ENCODE measurements around the gene FBXO15. TPM values are rescaled to one million over a fixed set of nuclear protein-coding genes. Genes with fewer than 3 reads are reported as not detected.

FBXO15 gene
- total RNA-seq, 1 donor from 2014 or later, result 4.2 TPM

- H3K4me3 ChIP-seq, result no peak overlapping the region
- intact Hi-C loops (cut with DNase I), result no loop called here
- DNase-seq, result no peak
Observed at GRCh38 chr18:74115046-74115445, 32.6 kb downstream of the FBXO15 start.

GRCh38 chr18:74114116-74114515 is 33.5 kb downstream of the FBXO15 start:
- TF ChIP-seq, protein P1, sequence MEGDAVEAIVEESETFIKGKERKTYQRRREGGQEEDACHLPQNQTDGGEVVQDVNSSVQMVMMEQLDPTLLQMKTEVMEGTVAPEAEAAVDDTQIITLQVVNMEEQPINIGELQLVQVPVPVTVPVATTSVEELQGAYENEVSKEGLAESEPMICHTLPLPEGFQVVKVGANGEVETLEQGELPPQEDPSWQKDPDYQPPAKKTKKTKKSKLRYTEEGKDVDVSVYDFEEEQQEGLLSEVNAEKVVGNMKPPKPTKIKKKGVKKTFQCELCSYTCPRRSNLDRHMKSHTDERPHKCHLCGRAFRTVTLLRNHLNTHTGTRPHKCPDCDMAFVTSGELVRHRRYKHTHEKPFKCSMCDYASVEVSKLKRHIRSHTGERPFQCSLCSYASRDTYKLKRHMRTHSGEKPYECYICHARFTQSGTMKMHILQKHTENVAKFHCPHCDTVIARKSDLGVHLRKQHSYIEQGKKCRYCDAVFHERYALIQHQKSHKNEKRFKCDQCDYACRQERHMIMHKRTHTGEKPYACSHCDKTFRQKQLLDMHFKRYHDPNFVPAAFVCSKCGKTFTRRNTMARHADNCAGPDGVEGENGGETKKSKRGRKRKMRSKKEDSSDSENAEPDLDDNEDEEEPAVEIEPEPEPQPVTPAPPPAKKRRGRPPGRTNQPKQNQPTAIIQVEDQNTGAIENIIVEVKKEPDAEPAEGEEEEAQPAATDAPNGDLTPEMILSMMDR (IDR thresholded peaks at IDR 0.05), result no peak
- H3K27ac ChIP-seq, result no peak overlapping the region
- no peak overlapping the region for H3K4me3 ChIP-seq
- DNase-seq (no peak), ATAC-seq (no peak)
- no peaks in the 10 kb centered on the region for H3K27me3 ChIP-seq (ENCODE audit: low read depth)
- no peaks in the 10 kb centered on the region for H3K36me3 ChIP-seq
- H3K4me1 ChIP-seq, result no peaks in the 10 kb centered on the region
- intact Hi-C loops (cut with DNase I), result no loop called here
- H3K9me3 ChIP-seq, result peaks cover 14% of the 10 kb centered on the region

More at GRCh38 chr18:74115046-74115445, 32.6 kb downstream of the FBXO15 start:
- no peaks in the 10 kb centered on the region for H3K27me3 ChIP-seq (ENCODE audit: low read depth)
- ATAC-seq, result no peak
- no peaks in the 10 kb centered on the region for H3K36me3 ChIP-seq
- TF ChIP-seq, protein P1 (IDR thresholded peaks at IDR 0.05), result no peak
- no peak overlapping the region for H3K27ac ChIP-seq
- no peaks in the 10 kb centered on the region for H3K4me1 ChIP-seq
- H3K9me3 ChIP-seq, result peaks cover 14% of the 10 kb centered on the region

DNA sequence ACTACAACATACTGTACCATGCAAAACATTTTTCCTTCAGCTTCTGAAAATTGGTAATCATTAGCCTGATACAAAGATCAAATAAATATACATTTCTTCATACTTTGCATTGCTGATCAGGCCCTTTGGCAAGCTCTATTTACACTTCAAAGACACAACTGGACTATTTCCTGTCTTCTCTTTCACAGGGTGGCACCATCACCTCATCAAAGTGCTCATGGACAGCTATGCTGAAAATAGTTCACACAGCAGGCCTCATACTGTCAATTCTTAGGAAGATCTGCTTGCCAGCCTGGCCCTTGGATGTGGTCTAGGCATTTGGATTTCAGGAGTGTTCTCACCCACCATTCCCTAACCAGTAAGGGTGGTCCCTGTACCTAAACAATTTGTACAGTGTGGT is 33.9 kb downstream of the FBXO15 start:
- Histone ChIP-seq H3K4me1 (no peaks in the 10 kb centered on the region), H3K4me3 (no peak overlapping the region), H3K27ac (no peak overlapping the region), H3K27me3 (ENCODE audit: low read depth) (no peaks in the 10 kb centered on the region), H3K36me3 (no peaks in the 10 kb centered on the region), H3K9me3 (peaks cover 14% of the 10 kb centered on the region)
- intact Hi-C loops (cut with DNase I), result no loop called here
- DNase-seq, result no peak
- no peak for ATAC-seq
- TF ChIP-seq, protein P1 (IDR thresholded peaks at IDR 0.05), result no peak

DNA sequence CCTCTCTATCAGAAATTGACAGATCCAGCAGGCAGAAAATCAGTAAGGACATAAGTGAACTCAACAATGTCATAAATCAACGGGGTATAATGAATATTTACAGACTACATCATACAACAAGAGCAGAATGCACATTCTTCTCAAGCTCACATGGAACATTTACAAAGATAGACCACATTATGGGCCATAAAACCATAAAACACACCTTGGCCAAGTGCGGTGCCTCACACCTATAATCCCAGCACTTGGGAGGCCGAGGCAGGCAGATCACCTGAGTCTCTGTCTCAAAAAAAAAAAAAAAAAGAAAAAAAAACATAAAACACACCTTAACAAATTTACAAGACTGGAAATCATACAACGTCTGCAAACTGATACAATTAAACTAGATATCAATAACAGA is 36.7 kb downstream of the FBXO15 start:
- TF ChIP-seq, protein P1 (IDR thresholded peaks at IDR 0.05), result no peak
- H3K36me3 ChIP-seq, result no peaks in the 10 kb centered on the region
- H3K27ac ChIP-seq, result no peak overlapping the region
- ATAC-seq (no peak), DNase-seq (no peak)
- peaks cover 14% of the 10 kb centered on the region for H3K9me3 ChIP-seq
- intact Hi-C loops (cut with DNase I), result no loop called here
- H3K4me1 ChIP-seq, result no peaks in the 10 kb centered on the region
- H3K27me3 ChIP-seq (ENCODE audit: low read depth), result no peaks in the 10 kb centered on the region
- no peak overlapping the region for H3K4me3 ChIP-seq

DNA sequence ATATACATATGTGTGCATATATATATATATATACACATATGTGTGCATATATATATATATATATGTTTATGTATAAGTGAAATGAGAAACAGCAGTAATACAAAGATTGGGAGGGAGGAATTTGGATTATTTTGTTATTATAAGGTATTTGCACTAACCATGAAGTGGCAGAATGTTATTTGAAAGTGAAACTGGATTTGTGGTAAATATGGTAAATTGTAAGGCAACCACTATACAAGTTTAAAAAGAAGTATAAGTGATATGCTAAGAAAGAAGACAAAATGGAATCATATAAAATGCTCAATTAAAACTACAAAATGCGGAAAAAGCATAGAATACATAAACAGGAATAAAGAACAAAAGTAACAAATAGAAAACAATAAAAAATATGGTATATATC is 37.5 kb downstream of the FBXO15 start:
- intact Hi-C loops (cut with DNase I), result no loop called here

More for the DNA sequence above, 37.5 kb downstream of the FBXO15 start:
- Histone ChIP-seq H3K4me3 (no peak overlapping the region), H3K4me1 (no peaks in the 10 kb centered on the region), H3K27ac (no peak overlapping the region), H3K9me3 (peaks cover 14% of the 10 kb centered on the region), H3K27me3 (ENCODE audit: low read depth) (no peaks in the 10 kb centered on the region), H3K36me3 (no peaks in the 10 kb centered on the region)
- no peak for DNase-seq
- no peak for ATAC-seq
- TF ChIP-seq, protein P1 (IDR thresholded peaks at IDR 0.05), result no peak

All from lower lobe of right lung (tissue), 2 donors.